ENCODE measurements around the gene PLOD2. TPM values are rescaled to one million over a fixed set of nuclear protein-coding genes. Genes with fewer than 3 reads are reported as not detected.

The PLOD2 gene
- total RNA-seq, 1 experiment from 2014 or later: 19.3 TPM

DNA sequence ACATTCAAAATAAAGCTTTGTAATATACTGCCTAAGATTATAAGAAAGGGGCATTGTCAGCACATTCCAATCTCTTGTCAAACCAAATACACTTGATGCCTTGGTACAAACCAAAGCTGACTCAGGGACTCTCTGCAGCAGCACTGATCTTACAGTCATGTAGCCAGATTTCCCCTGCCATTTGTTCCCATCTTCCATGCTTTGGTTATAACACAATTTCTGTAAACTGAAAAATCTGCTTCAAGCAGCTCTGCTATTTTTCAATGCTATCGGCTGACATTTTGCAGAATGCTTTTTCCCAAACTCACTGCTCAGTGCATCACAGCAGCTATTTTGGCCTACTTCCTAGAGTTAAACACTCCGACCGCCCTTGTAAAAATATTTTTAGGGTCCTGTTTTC is 18.2 kb downstream of the PLOD2 start:
- DNase-seq: no peak
- Histone ChIP-seq H2AFZ (ENCODE audit: low read length) (no peak overlapping the region), H4K20me1 (ENCODE audit: control insufficient read depth, insufficient read depth, insufficient read length) (no peaks in the 10 kb centered on the region), H3K9ac (ENCODE audit: extremely low read depth, insufficient read length, low read length) (no peak overlapping the region), H4K8ac (replicated peaks; ENCODE audit: insufficient read length, low read depth, low read length) (no peak overlapping the region), H3T11ph (ENCODE audit: low read length) (no peak overlapping the region), H3K18ac (ENCODE audit: insufficient read length, low read depth, low read length) (no peak overlapping the region), H3K56ac (ENCODE audit: insufficient read length, low read depth, low read length) (no peak overlapping the region), H2BK5ac (ENCODE audit: insufficient read length, low read length) (no peak overlapping the region), H3K79me2 (ENCODE audit: insufficient read depth, low read length) (peaks cover 3% of the 10 kb centered on the region; the same call in 1 of the 2 replicates), H3K9me3 (ENCODE audit: control insufficient read depth, low read depth, low read length) (no peaks in the 10 kb centered on the region), H3K23me2 (ENCODE audit: insufficient read length, low read depth, low read length, poor library complexity, severe bottlenecking) (no peaks in the 10 kb centered on the region), H2BK15ac (ENCODE audit: low read depth, low read length) (no peak overlapping the region), H3K27me3 (ENCODE audit: insufficient read depth, low read length) (no peaks in the 10 kb centered on the region), H3K79me1 (ENCODE audit: insufficient read depth, low read depth, low read length, poor library complexity, severe bottlenecking) (no peaks in the 10 kb centered on the region), H3K27ac (ENCODE audit: insufficient read length, low read depth, low read length) (no peak overlapping the region), H2BK20ac (ENCODE audit: low read depth, low read length, poor library complexity, severe bottlenecking) (no peak overlapping the region), H4K5ac (ENCODE audit: insufficient read length, low read depth, low read length) (no peak overlapping the region), H2BK120ac (ENCODE audit: low read depth, low read length, poor library complexity, severe bottlenecking) (no peak overlapping the region), H3K4ac (ENCODE audit: low read depth, low read length) (no peak overlapping the region), H3K14ac (ENCODE audit: insufficient read depth, low read length) (no peak overlapping the region), H4K91ac (ENCODE audit: insufficient read length, low read depth, low read length) (no peak overlapping the region), H3K4me2 (ENCODE audit: insufficient read depth, insufficient read length, low read length) (no peak overlapping the region), H3K4me1 (ENCODE audit: insufficient read depth, low read length) (peaks cover 7% of the 10 kb centered on the region; the same call in 1 of the 2 replicates), H3K23ac (ENCODE audit: insufficient read length, low read depth, low read length) (no peak overlapping the region), H2BK12ac (ENCODE audit: insufficient read length, low read depth, low read length) (no peak overlapping the region), H2AK5ac (ENCODE audit: insufficient read length, low read length) (no peak overlapping the region)
- peaks cover 0 to 8% of the 10 kb centered on the region in 2 experiments; a peak in 2 of 4 replicates for H3K4me1 Mint-ChIP-seq
- H3K9me3 Mint-ChIP-seq: no peaks in the 10 kb centered on the region
- H3K27me3 Mint-ChIP-seq (ENCODE audit: low read depth): no peaks in the 10 kb centered on the region
- TF ChIP-seq, protein P1, sequence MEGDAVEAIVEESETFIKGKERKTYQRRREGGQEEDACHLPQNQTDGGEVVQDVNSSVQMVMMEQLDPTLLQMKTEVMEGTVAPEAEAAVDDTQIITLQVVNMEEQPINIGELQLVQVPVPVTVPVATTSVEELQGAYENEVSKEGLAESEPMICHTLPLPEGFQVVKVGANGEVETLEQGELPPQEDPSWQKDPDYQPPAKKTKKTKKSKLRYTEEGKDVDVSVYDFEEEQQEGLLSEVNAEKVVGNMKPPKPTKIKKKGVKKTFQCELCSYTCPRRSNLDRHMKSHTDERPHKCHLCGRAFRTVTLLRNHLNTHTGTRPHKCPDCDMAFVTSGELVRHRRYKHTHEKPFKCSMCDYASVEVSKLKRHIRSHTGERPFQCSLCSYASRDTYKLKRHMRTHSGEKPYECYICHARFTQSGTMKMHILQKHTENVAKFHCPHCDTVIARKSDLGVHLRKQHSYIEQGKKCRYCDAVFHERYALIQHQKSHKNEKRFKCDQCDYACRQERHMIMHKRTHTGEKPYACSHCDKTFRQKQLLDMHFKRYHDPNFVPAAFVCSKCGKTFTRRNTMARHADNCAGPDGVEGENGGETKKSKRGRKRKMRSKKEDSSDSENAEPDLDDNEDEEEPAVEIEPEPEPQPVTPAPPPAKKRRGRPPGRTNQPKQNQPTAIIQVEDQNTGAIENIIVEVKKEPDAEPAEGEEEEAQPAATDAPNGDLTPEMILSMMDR (conservative IDR thresholded peaks at IDR 0.05): no peak
- no peak overlapping the region for H3K4me3 Mint-ChIP-seq
- no peaks in the 10 kb centered on the region for H3K36me3 Mint-ChIP-seq (ENCODE audit: insufficient read depth in 1 of 3, low read depth in 3 of 3)
- no CpG with 5 or more reads among the region's 3 CpGs for WGBS (ENCODE audit: extremely low coverage, insufficient read length, low lambda C conversion rate)
- H3K27ac Mint-ChIP-seq: no peak overlapping the region

All from H9 (cell line).